ENCODE data around the gene RFTN1.

- TF ChIP-seq, protein P1, sequence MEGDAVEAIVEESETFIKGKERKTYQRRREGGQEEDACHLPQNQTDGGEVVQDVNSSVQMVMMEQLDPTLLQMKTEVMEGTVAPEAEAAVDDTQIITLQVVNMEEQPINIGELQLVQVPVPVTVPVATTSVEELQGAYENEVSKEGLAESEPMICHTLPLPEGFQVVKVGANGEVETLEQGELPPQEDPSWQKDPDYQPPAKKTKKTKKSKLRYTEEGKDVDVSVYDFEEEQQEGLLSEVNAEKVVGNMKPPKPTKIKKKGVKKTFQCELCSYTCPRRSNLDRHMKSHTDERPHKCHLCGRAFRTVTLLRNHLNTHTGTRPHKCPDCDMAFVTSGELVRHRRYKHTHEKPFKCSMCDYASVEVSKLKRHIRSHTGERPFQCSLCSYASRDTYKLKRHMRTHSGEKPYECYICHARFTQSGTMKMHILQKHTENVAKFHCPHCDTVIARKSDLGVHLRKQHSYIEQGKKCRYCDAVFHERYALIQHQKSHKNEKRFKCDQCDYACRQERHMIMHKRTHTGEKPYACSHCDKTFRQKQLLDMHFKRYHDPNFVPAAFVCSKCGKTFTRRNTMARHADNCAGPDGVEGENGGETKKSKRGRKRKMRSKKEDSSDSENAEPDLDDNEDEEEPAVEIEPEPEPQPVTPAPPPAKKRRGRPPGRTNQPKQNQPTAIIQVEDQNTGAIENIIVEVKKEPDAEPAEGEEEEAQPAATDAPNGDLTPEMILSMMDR (conservative IDR thresholded peaks at IDR 0.05; ENCODE audit: low read length), result no peak
- no peak for TF ChIP-seq EZH2phosphoT487 (IDR thresholded peaks at IDR 0.05; ENCODE audit: borderline replicate concordance)
These were observed 215.3 kb downstream of the RFTN1 start for GRCh38 chr3:16297997-16298885.

Data from Loucy (cell line).